Activated CD4-positive, alpha-beta T cell treated with anti-CD3 and anti-CD28 coated beads for 36 hours (primary cell): ENCODE data around the gene CASKIN1. TPM values are rescaled to one million over a fixed set of nuclear protein-coding genes. Genes with fewer than 3 reads are reported as not detected.

Source experiments
- ATAC-seq: fragments of 200-7000 bp; cut with Tn5 transposase; one replicate; pipeline ENCODE4 v1.10.0; 2021; ENCODE audit warnings: mild to moderate bottlenecking, moderate library complexity
- CTCF ChIA-PET: fragments of 350-600 bp; sonication (Branson Sonifier 250); formaldehyde crosslinking; loops from one replicate; lab custom pipeline; 2021; ENCODE audit warnings: antibody characterized with exemption; lab: Charles Lee
- POLR2A ChIA-PET: fragments of 350-600 bp; sonication (Branson Sonifier 250); formaldehyde crosslinking; loops from one replicate; lab custom pipeline; 2021; ENCODE audit warnings: antibody characterized with exemption, inconsistent platforms; lab: Charles Lee
- DNase-seq: peaks from one replicate; pipeline ENCODE4 v3.0.0-alpha.2; 2020
- H3K27ac Mint-ChIP-seq: one replicate; pipeline ENCODE4 v1.8.0; 2021; ENCODE audit warnings: mixed read lengths
- H3K27me3 Mint-ChIP-seq: one replicate; pipeline ENCODE4 v1.8.0; 2021; ENCODE audit warnings: mixed read lengths
- H3K36me3 Mint-ChIP-seq: one replicate; pipeline ENCODE4 v1.8.0; 2021; ENCODE audit warnings: low read depth, mixed read lengths
- H3K4me1 Mint-ChIP-seq: one replicate; pipeline ENCODE4 v1.8.0; 2021; ENCODE audit warnings: mixed read lengths
- H3K4me3 Mint-ChIP-seq: one replicate; pipeline ENCODE4 v1.8.0; 2021; ENCODE audit warnings: mild to moderate bottlenecking, moderate library complexity, mixed read lengths
- H3K9me3 Mint-ChIP-seq: one replicate; pipeline ENCODE4 v1.8.0; 2021; ENCODE audit warnings: low read depth, mixed read lengths
- intact Hi-C, 2 experiments: fragments of 100-400 bp; cut with DNase I in 1 of 2; cut with micrococcal nuclease in 1 of 2; formaldehyde crosslinking; loops; one replicate each; pipeline versions ENCODE4 v1.14.2 to v1.15.1; 2022 to 2024; cut with DNase I, micrococcal nuclease
- total RNA-seq, 2 experiments: library from RNA; stranded (reverse); gene quantifications; one replicate each; pipeline ENCODE4 v1.2.3, GENCODE V29; 2021

The CASKIN1 gene
- total RNA-seq, 2 experiments from 2014 or later = 0.98 to 1.3 TPM

- peaks cover 4% of the 10 kb centered on the region for H3K4me1 Mint-ChIP-seq
- no peak overlapping the region for H3K4me3 Mint-ChIP-seq
- no peak for DNase-seq
- H3K27me3 Mint-ChIP-seq = peaks cover 2% of the 10 kb centered on the region
- ChIA-PET POLR2A (no interaction called here), CTCF (interaction anchor here (0.6 to 0.7 kb wide), 2 partner anchors 148 to 187 kb away, joined by 3 read pairs; no protein-coding TSS in a partner anchor)
- intact Hi-C loops = no loop called here
- no peak for ATAC-seq
- no peak overlapping the region for H3K27ac Mint-ChIP-seq
- H3K36me3 Mint-ChIP-seq = peaks cover 26% of the 10 kb centered on the region
- no peaks in the 10 kb centered on the region for H3K9me3 Mint-ChIP-seq
Observed at GRCh38 chr16:2231016-2231931, 34.9 kb upstream of the CASKIN1 start.

- no peak overlapping the region for H3K27ac Mint-ChIP-seq
- intact Hi-C loops = no loop called here
- H3K4me1 Mint-ChIP-seq = peaks cover 8% of the 10 kb centered on the region
- POLR2A ChIA-PET = no interaction called here
- H3K27me3 Mint-ChIP-seq = peaks cover 1% of the 10 kb centered on the region
- CTCF ChIA-PET = interaction anchor here (0.6 kb wide), 1 partner anchor 188 kb away, joined by 3 read pairs; no protein-coding TSS in a partner anchor
- ATAC-seq (no peak), DNase-seq (no peak)
- H3K9me3 Mint-ChIP-seq = no peaks in the 10 kb centered on the region
- H3K4me3 Mint-ChIP-seq = no peak overlapping the region
- peaks cover 29% of the 10 kb centered on the region for H3K36me3 Mint-ChIP-seq
Observed at GRCh38 chr16:2230376-2230775, 34.0 kb upstream of the CASKIN1 start.

- peaks cover 24% of the 10 kb centered on the region for H3K36me3 Mint-ChIP-seq
- H3K27me3 Mint-ChIP-seq = no peaks in the 10 kb centered on the region
- ChIA-PET POLR2A (no interaction called here), CTCF (no interaction called here)
- no peaks in the 10 kb centered on the region for H3K9me3 Mint-ChIP-seq
- ATAC-seq (no peak), DNase-seq (no peak)
- no peak overlapping the region for H3K4me3 Mint-ChIP-seq
- H3K4me1 Mint-ChIP-seq = peaks cover 10% of the 10 kb centered on the region
- intact Hi-C loops = loop anchor here in 1 of 2 experiments (10.0 kb wide), 1 partner anchor 525 kb away; the partner anchor contains the start of gene SRRM2
- no peak overlapping the region for H3K27ac Mint-ChIP-seq
Observed at GRCh38 chr16:2229632-2230250, 33.3 kb upstream of the CASKIN1 start.

DNA sequence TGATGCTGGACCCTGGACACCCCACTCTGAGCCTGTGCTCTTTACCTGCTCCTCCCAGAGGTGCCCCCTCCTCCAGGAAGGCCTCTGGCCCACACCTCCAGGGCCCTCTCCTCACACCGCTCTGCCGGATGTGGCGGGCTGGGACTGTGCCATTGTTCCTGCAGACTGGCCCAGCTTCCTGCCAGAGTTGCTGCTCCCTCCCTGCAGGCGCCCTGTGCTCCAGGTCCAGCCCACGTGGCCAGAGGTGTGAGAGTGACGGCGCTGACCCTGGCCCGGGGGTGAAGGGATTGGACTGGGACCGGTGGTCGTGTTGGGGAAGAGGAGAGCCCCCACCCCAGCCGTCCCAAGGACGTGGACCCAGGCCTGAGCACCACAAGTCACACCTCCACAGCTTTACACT lies 32.7 kb upstream of the CASKIN1 start:
- Mint-ChIP-seq H3K9me3 (no peaks in the 10 kb centered on the region), H3K27ac (no peak overlapping the region), H3K4me1 (peaks cover 14% of the 10 kb centered on the region), H3K36me3 (peaks cover 23% of the 10 kb centered on the region), H3K27me3 (no peaks in the 10 kb centered on the region), H3K4me3 (no peak overlapping the region)
- ATAC-seq (no peak), DNase-seq (no peak)
- intact Hi-C loops = loop anchor here in 1 of 2 experiments (10.0 kb wide), 1 partner anchor 526 kb away; the partner anchor contains the start of gene SRRM2
- POLR2A ChIA-PET = no interaction called here
- CTCF ChIA-PET = no interaction called here

- no peak overlapping the region for H3K27ac Mint-ChIP-seq
- H3K27me3 Mint-ChIP-seq = no peaks in the 10 kb centered on the region
- ChIA-PET POLR2A (no interaction called here), CTCF (no interaction called here)
- intact Hi-C loops = loop anchor here in 1 of 2 experiments (10.0 kb wide), 1 partner anchor 527 kb away; the partner anchor contains the start of gene SRRM2
- H3K9me3 Mint-ChIP-seq = no peaks in the 10 kb centered on the region
- no peak for ATAC-seq
- peaks cover 20% of the 10 kb centered on the region for H3K36me3 Mint-ChIP-seq
- peaks cover 15% of the 10 kb centered on the region for H3K4me1 Mint-ChIP-seq
- no peak for DNase-seq
- no peak overlapping the region for H3K4me3 Mint-ChIP-seq
Observed at GRCh38 chr16:2228161-2228824, 31.9 kb upstream of the CASKIN1 start.

- Mint-ChIP-seq H3K27ac (no peak overlapping the region), H3K9me3 (no peaks in the 10 kb centered on the region), H3K27me3 (no peaks in the 10 kb centered on the region), H3K36me3 (peaks cover 19% of the 10 kb centered on the region), H3K4me3 (no peak overlapping the region), H3K4me1 (peaks cover 15% of the 10 kb centered on the region)
- intact Hi-C loops = loop anchor here in 1 of 2 experiments (10.0 kb wide), 1 partner anchor 528 kb away; the partner anchor contains the start of gene SRRM2
- DNase-seq = no peak
- CTCF ChIA-PET = no interaction called here
- no peak for ATAC-seq
- POLR2A ChIA-PET = interaction anchor here (0.8 kb wide), 1 partner anchor 28 kb away, joined by 3 read pairs; no protein-coding TSS in a partner anchor
Observed at GRCh38 chr16:2226918-2227317, 30.5 kb upstream of the CASKIN1 start.

DNA sequence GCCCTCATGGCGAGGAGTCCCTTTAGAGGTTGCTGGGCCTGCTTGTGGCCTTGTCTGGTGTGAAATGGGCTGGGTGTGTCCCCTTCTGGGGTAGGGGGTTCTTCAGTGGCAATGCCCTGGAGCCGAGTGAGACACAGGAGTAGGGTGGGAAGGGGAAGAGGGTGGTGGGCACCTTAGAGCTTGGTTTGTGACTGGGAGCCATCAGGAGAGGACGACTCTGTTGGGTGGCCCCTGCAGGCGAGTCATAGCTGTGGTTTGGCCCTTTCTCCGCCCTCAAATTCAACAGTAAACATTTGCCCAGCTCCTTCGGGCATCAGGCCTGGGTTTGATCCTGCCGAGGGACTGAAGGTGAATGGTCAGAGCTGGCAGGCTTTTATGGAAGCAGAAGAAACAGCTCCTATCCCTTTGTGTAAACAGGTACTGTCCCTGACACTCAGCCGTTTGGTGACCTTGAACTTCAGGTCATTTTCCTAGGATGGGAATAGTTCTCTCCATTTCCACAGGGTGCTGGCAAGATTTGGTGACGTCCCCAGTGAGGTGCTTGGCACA lies 29.9 kb upstream of the CASKIN1 start:
- peaks cover 18% of the 10 kb centered on the region for H3K36me3 Mint-ChIP-seq
- POLR2A ChIA-PET = no interaction called here
- intact Hi-C loops = loop anchor here in 1 of 2 experiments (10.0 kb wide), 1 partner anchor 528 kb away; the partner anchor contains the start of gene SRRM2
- peaks cover 15% of the 10 kb centered on the region for H3K4me1 Mint-ChIP-seq
- no peak overlapping the region for H3K27ac Mint-ChIP-seq
- no peak overlapping the region for H3K4me3 Mint-ChIP-seq
- CTCF ChIA-PET = interaction anchor here (0.6 kb wide), 1 partner anchor 32 kb away, joined by 3 read pairs; no protein-coding TSS in a partner anchor
- DNase-seq = no peak
- no peaks in the 10 kb centered on the region for H3K9me3 Mint-ChIP-seq
- no peak for ATAC-seq
- H3K27me3 Mint-ChIP-seq = no peaks in the 10 kb centered on the region

DNA sequence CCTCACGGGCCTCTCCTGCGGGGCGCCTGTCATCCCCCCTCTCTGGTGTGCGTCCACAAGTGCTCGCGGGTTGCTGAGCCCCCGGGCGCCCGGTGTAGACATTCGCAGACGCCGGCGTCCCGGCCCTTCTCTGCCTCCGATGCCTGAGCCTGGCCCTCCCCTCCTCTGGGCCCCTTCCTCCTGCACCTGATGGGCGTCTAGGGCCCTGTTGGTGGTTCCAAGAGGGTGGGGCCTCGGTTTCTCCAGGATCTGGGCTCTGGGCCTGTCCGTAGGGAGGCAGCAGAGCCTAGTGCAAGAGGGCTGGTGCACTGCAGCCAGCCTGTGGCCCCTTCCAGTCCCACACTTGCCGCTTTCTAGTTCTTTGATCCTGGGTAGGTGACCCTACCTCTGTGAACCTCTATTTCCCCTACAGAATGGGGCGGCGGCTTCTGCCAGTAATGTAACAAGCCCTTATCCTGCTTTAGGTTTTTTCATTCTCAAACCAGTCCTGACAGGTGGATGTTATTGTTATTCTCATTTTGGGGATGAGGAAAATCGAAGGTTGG lies 27.6 kb upstream of the CASKIN1 start:
- intact Hi-C loops = loop anchor here (1.0 to 10.0 kb wide), 19 partner anchors 9 to 531 kb away; partner anchors contain the start of genes ECI1 (in 2 of the 2), MLST8 (in 2 of the 2), RNPS1 (in 2 of the 2) and TRAF7 (in 2 of the 2)
- no peaks in the 10 kb centered on the region for H3K27me3 Mint-ChIP-seq
- ChIA-PET CTCF (interaction anchor here (1.0 kb wide), 1 partner anchor 616 kb away, joined by 3 read pairs; no protein-coding TSS in a partner anchor), POLR2A (interaction anchor here (1.4 kb wide), 1 partner anchor 30 kb away, joined by 3 read pairs; no protein-coding TSS in a partner anchor)
- H3K4me1 Mint-ChIP-seq = peaks cover 15% of the 10 kb centered on the region
- no peak overlapping the region for H3K27ac Mint-ChIP-seq
- H3K9me3 Mint-ChIP-seq = no peaks in the 10 kb centered on the region
- DNase-seq (peak; percentile 54), ATAC-seq (peak; percentile 8)
- H3K36me3 Mint-ChIP-seq = peaks cover 10% of the 10 kb centered on the region
- peak overlapping the region; percentile 78 for H3K4me3 Mint-ChIP-seq

GRCh38 chr16:2223221-2223941 lies 27.0 kb upstream of the CASKIN1 start, which contains the start of gene E4F1:
TSS of gene E4F1 (plus strand) at chr16:2223591. CDS start at chr16:2223614, 23 bp downstream.
- peaks cover 10% of the 10 kb centered on the region for H3K36me3 Mint-ChIP-seq
- H3K27me3 Mint-ChIP-seq = no peaks in the 10 kb centered on the region
- H3K4me1 Mint-ChIP-seq = peaks cover 15% of the 10 kb centered on the region
- ChIA-PET POLR2A (interaction anchor here (0.6 to 1.4 kb wide), 2 partner anchors 30 to 1785 kb away, joined by 3 to 7 read pairs; no protein-coding TSS in a partner anchor), CTCF (interaction anchor here (0.9 to 1.4 kb wide), 2 partner anchors 17 to 205 kb away, joined by 3 read pairs; no protein-coding TSS in a partner anchor)
- peak within 1 kb of the TSS; percentile 78 for H3K4me3 Mint-ChIP-seq
- DNase-seq = peak; percentile 100
- ATAC-seq = peak; percentile 99
- intact Hi-C loops = loop anchor here (1.0 to 10.0 kb wide), 19 partner anchors 8 to 531 kb away; partner anchors contain the start of genes ECI1 (in 2 of the 2), MLST8 (in 2 of the 2), RNPS1 (in 2 of the 2) and TRAF7 (in 2 of the 2)
- peak within 1 kb of the TSS; percentile 13 for H3K27ac Mint-ChIP-seq
- no peaks in the 10 kb centered on the region for H3K9me3 Mint-ChIP-seq
